Putamen (tissue), 1 donor: ENCODE data around the gene IL6ST.
A peak's percentile ranks its signal among the peaks of the same experiment; 100 is the strongest.
"Not testable (repeated sequence)": the region's sequence is repeated elsewhere in the genome, so short reads cannot be mapped to it uniquely, and the experiment has no call there.

ENCODE experiments used
- DNase-seq: peaks from one replicate; pipeline ENCODE4 v3.0.0-alpha.2; 2016; ENCODE audit warnings: low spot score

IL6ST gene

GRCh38 chr5:55994495-55994997 lies at the start of gene IL6ST:
IL6ST (minus strand) TSS chr5:55994963; CDS start chr5:55976278, 18,685 bp downstream.
- no peak for DNase-seq

- DNase-seq, result no peak
These were observed 45.2 kb upstream of the IL6ST start for GRCh38 chr5:56039985-56040384.

- DNase-seq, result not testable (repeated sequence)
These were observed 43.4 kb upstream of the IL6ST start for GRCh38 chr5:56038206-56038605.

- DNase-seq, result peak; percentile 27
These were observed 42.8 kb upstream of the IL6ST start for GRCh38 chr5:56037531-56038010.

- not testable (repeated sequence) for DNase-seq
These were observed 40.6 kb upstream of the IL6ST start for GRCh38 chr5:56035394-56035793.

- not testable (repeated sequence) for DNase-seq
These were observed 35.3 kb upstream of the IL6ST start for GRCh38 chr5:56029871-56030630.

- no peak for DNase-seq
These were observed 34.7 kb upstream of the IL6ST start for GRCh38 chr5:56029457-56029856.

GRCh38 chr5:56028708-56029107 lies 33.9 kb upstream of the IL6ST start:
- no peak for DNase-seq

GRCh38 chr5:56026863-56027300 lies 32.1 kb upstream of the IL6ST start:
- no peak for DNase-seq

GRCh38 chr5:56025151-56025885 lies 30.6 kb upstream of the IL6ST start:
- no peak for DNase-seq

- DNase-seq, result no peak
These were observed 30.0 kb upstream of the IL6ST start for GRCh38 chr5:56024810-56025150.

GRCh38 chr5:56023296-56023695 lies 28.5 kb upstream of the IL6ST start:
- DNase-seq, result no peak

- DNase-seq, result no peak
These were observed 24.8 kb upstream of the IL6ST start for GRCh38 chr5:56019306-56020272.

GRCh38 chr5:56018832-56019231 lies 24.1 kb upstream of the IL6ST start:
- DNase-seq, result no peak

GRCh38 chr5:56014701-56015100 lies 19.9 kb upstream of the IL6ST start:
- not testable (repeated sequence) for DNase-seq

GRCh38 chr5:56013939-56014338 lies 19.2 kb upstream of the IL6ST start:
- not testable (repeated sequence) for DNase-seq

GRCh38 chr5:56012281-56012963 lies 17.7 kb upstream of the IL6ST start:
- DNase-seq, result no peak

GRCh38 chr5:56011835-56012234 lies 17.1 kb upstream of the IL6ST start:
- no peak for DNase-seq

GRCh38 chr5:56010431-56010830 lies 15.7 kb upstream of the IL6ST start:
- no peak for DNase-seq

- DNase-seq, result no peak
These were observed 11.8 kb upstream of the IL6ST start for GRCh38 chr5:56006600-56006999.

- no peak for DNase-seq
These were observed 11.3 kb upstream of the IL6ST start for GRCh38 chr5:56006094-56006493.
